PC-3 (cell line): ENCODE measurements around the gene SHANK2. TPM values are rescaled to one million over a fixed set of nuclear protein-coding genes. Genes with fewer than 3 reads are reported as not detected.

Experiments
- ATAC-seq: fragments of 200-7000 bp; cut with Tn5 transposase; 2 replicates; pipeline ENCODE4 v1.9.1; 2020; ENCODE audit warnings: mild to moderate bottlenecking, moderate library complexity
- BruUV-seq: library from RNA; stranded (reverse); fragments of 400-500 nt; replicated peaks from 2 replicates; lab custom pipeline; 2021; lab: Mats Ljungman, UMichigan
- CTCF ChIA-PET: fragments of 300-600 bp; sonication (Branson Sonifier 250); formaldehyde crosslinking; loops from one replicate; lab custom pipeline; 2022; ENCODE audit warnings: antibody characterized with exemption; lab: Charles Lee
- POLR2A ChIA-PET: fragments of 300-600 bp; sonication (Branson Sonifier 250); formaldehyde crosslinking; loops from one replicate; lab custom pipeline; 2022; ENCODE audit warnings: antibody characterized with exemption; ENCODE audit not compliant: unreplicated experiment; lab: Charles Lee
- DNase-seq: peaks from one replicate; pipeline ENCODE4 v3.0.0-alpha.2; 2015
- H2AFZ ChIP-seq: fragments of 300-600 bp; sonication (generic); 2 replicates; pipeline ENCODE4 v1.6.0; 2016; ENCODE audit warnings: antibody characterized with exemption, low read length
- H3F3A ChIP-seq: fragments of 300-600 bp; sonication (generic); one replicate; pipeline ENCODE4 v1.6.0; 2017; ENCODE audit warnings: antibody characterized with exemption, low read length, control low read depth, mild to moderate bottlenecking; ENCODE audit not compliant: unreplicated experiment
- H3K27ac ChIP-seq: fragments of 300-600 bp; sonication (generic); 2 replicates; pipeline ENCODE4 v1.5.1; 2016; ENCODE audit warnings: mild to moderate bottlenecking, low read length
- H3K27me3 ChIP-seq: fragments of 300-600 bp; sonication (generic); 2 replicates; pipeline ENCODE4 v1.6.1; 2016; ENCODE audit warnings: low read length, mixed read lengths
- H3K36me3 ChIP-seq: fragments of 300-600 bp; sonication (generic); 2 replicates; pipeline ENCODE4 v1.6.1; 2016; ENCODE audit warnings: low read depth, mixed run types, low read length, mixed read lengths
- H3K4me1 ChIP-seq: fragments of 300-600 bp; sonication (generic); 2 replicates; pipeline ENCODE4 v1.5.1; 2016; ENCODE audit warnings: low read length; ENCODE audit not compliant: insufficient read depth
- H3K4me2 ChIP-seq: fragments of 300-600 bp; sonication (generic); 2 replicates; pipeline ENCODE4 v1.6.0; 2016; ENCODE audit warnings: low read length
- H3K4me3 ChIP-seq: fragments of 300-600 bp; sonication (generic); 2 replicates; pipeline ENCODE4 v1.5.1; 2016; ENCODE audit warnings: mild to moderate bottlenecking, low read length, mixed read lengths
- H3K79me2 ChIP-seq: fragments of 300-600 bp; sonication (generic); 2 replicates; pipeline ENCODE4 v1.6.1; 2017; ENCODE audit warnings: low read length, mixed read lengths
- H3K9ac ChIP-seq: fragments of 300-600 bp; sonication (generic); 2 replicates; pipeline ENCODE4 v1.6.0; 2016; ENCODE audit warnings: mild to moderate bottlenecking, low read length
- H3K9me2 ChIP-seq: fragments of 300-600 bp; sonication (generic); replicated peaks from 2 replicates; pipeline ENCODE4 v1.6.1; 2016; ENCODE audit warnings: mixed run types, low read length, mixed read lengths
- H3K9me3 ChIP-seq: fragments of 300-600 bp; sonication (generic); 2 replicates; pipeline ENCODE4 v1.6.1; 2016; ENCODE audit warnings: low read length, mixed read lengths
- H4K20me1 ChIP-seq: fragments of 300-600 bp; sonication (generic); 2 replicates; pipeline ENCODE4 v1.6.1; 2016; ENCODE audit warnings: low read length, mixed read lengths
- CTCF ChIP-seq: fragments of 300-600 bp; sonication (generic); conservative IDR thresholded peaks from 2 replicates; pipeline ENCODE4 v1.5.1; 2017; ENCODE audit warnings: antibody characterized with exemption, low read depth, mild to moderate bottlenecking, low read length
- EZH2 ChIP-seq: fragments of 300-600 bp; sonication (generic); IDR thresholded peaks from one replicate; pipeline ENCODE4 v1.6.1; 2017; ENCODE audit warnings: antibody characterized with exemption, mild to moderate bottlenecking, low read length; ENCODE audit not compliant: unreplicated experiment
- EZH2phosphoT487 ChIP-seq: fragments of 300-600 bp; sonication (generic); IDR thresholded peaks from 2 replicates; pipeline ENCODE4 v1.6.1; 2018; ENCODE audit warnings: mild to moderate bottlenecking, antibody characterized with exemption, low read length, borderline replicate concordance
- intact Hi-C: fragments of 100-400 bp; cut with micrococcal nuclease; formaldehyde crosslinking; loops from 2 replicates; pipeline ENCODE4 v1.9.0; 2023
- total RNA-seq: library from RNA; depleted of rRNA; stranded (reverse); fragments of >200 nt; gene quantifications from 2 replicates; pipeline ENCODE4 v1.2.3, GENCODE V29; 2014

SHANK2 gene
- total RNA-seq, 1 experiment from 2014 or later: 45.0 TPM

- H4K20me1 ChIP-seq: no peaks in the 10 kb centered on the region
- ATAC-seq: peak; percentile 60
- no peaks in the 10 kb centered on the region for H3F3A ChIP-seq
- H3K4me1 ChIP-seq: peaks cover 41% of the 10 kb centered on the region
- no peak for TF ChIP-seq EZH2
- no peak for TF ChIP-seq EZH2phosphoT487
- TF ChIP-seq CTCF: no peak
- peak overlapping the region; percentile 27 for H3K27ac ChIP-seq
- H3K9me3 ChIP-seq: no peaks in the 10 kb centered on the region; the same call in 1 of the 2 replicates
- H3K9me2 ChIP-seq: no peaks in the 10 kb centered on the region
- H2AFZ ChIP-seq: peak overlapping the region; percentile 42
- peak overlapping the region; percentile 56 for H3K4me2 ChIP-seq
- H3K27me3 ChIP-seq: no peaks in the 10 kb centered on the region
- H3K9ac ChIP-seq: no peak overlapping the region
- DNase-seq: peak; percentile 57
- ChIA-PET POLR2A (interaction anchor here (1.3 kb wide), 1 partner anchor 12 kb away, joined by 7 read pairs; no protein-coding TSS in a partner anchor), CTCF (interaction anchor here (0.5 to 0.6 kb wide), 3 partner anchors 34 to 99 kb away, joined by 3 to 5 read pairs (median 3); partner anchors contain the start of gene SHANK2)
- no peaks in the 10 kb centered on the region for H3K36me3 ChIP-seq
- intact Hi-C loops: no loop called here
- H3K79me2 ChIP-seq: no peaks in the 10 kb centered on the region; the same call in 1 of the 2 replicates
- no TSS peak for BruUV-seq
- no peak overlapping the region for H3K4me3 ChIP-seq
Measured at GRCh38 chr11:71286701-71287643, 34.6 kb upstream of the SHANK2 start.

GRCh38 chr11:71285111-71285510 lies 32.7 kb upstream of the SHANK2 start:
- TF ChIP-seq CTCF (no peak), EZH2phosphoT487 (no peak), EZH2 (no peak)
- DNase-seq (no peak), ATAC-seq (no peak)
- no peaks in the 10 kb centered on the region for H3K36me3 ChIP-seq
- no peaks in the 10 kb centered on the region; the same call in 1 of the 2 replicates for H3K79me2 ChIP-seq
- no peak overlapping the region; the same call in 1 of the 2 replicates for H3K9ac ChIP-seq
- H3K4me2 ChIP-seq: peak overlapping the region; percentile 70; the same call in 1 of the 2 replicates
- H3F3A ChIP-seq: no peaks in the 10 kb centered on the region
- no peaks in the 10 kb centered on the region for H3K9me2 ChIP-seq
- ChIA-PET POLR2A (no interaction called here), CTCF (no interaction called here)
- H3K9me3 ChIP-seq: no peaks in the 10 kb centered on the region; the same call in 1 of the 2 replicates
- BruUV-seq: no TSS peak
- peaks cover 41% of the 10 kb centered on the region for H3K4me1 ChIP-seq
- intact Hi-C loops: no loop called here
- H2AFZ ChIP-seq: no peak overlapping the region
- no peak overlapping the region for H3K4me3 ChIP-seq
- no peaks in the 10 kb centered on the region for H3K27me3 ChIP-seq
- H3K27ac ChIP-seq: peak overlapping the region; percentile 87
- no peaks in the 10 kb centered on the region for H4K20me1 ChIP-seq
